HepG2 (cell line): ENCODE results near the gene TLE7. TPM values are rescaled to one million over a fixed set of nuclear protein-coding genes. Genes with fewer than 3 reads are reported as not detected.

ENCODE experiments used
- BRD4 ChIP-seq: sonication (generic); formaldehyde crosslinking; IDR thresholded peaks from 2 replicates; pipeline ENCODE4 v1.4.0; 2020; ENCODE audit warnings: missing genetic modification reagents
- CHD4 ChIP-seq: fragments of 200-600 bp; sonication (generic); IDR thresholded peaks from 2 replicates; pipeline ENCODE4 v1.7.0; 2017; ENCODE audit warnings: mild to moderate bottlenecking, low read length, borderline replicate concordance
- DMAP1 ChIP-seq: IDR thresholded peaks from 2 replicates; pipeline ENCODE4 v1.6.1; 2016
- EHMT2 ChIP-seq: fragments of 200-600 bp; sonication (generic); IDR thresholded peaks from 2 replicates; pipeline ENCODE4 v1.7.0; 2017; ENCODE audit warnings: antibody characterized with exemption, low read depth, low read length, borderline replicate concordance
- ELF1 ChIP-seq: sonication (generic); formaldehyde crosslinking; IDR thresholded peaks from 2 replicates; pipeline ENCODE4 v1.4.0; 2020; ENCODE audit warnings: missing genetic modification reagents
- FOXA3 ChIP-seq: IDR thresholded peaks from 2 replicates; pipeline ENCODE4 v1.6.1; 2016; ENCODE audit warnings: missing genetic modification reagents, missing compliant biosample characterization
- GABPA ChIP-seq, 2 experiments: IDR thresholded peaks; 2 replicates each; pipeline ENCODE4 v1.6.1; 2011 to 2016; ENCODE audit warnings: low read depth in 2 of 2, low read length in 1 of 2, missing biosample characterization in 1 of 2, missing genetic modification characterization in 1 of 2
- GABPB1 ChIP-seq: IDR thresholded peaks from 2 replicates; pipeline ENCODE4 v1.6.1; 2016; ENCODE audit warnings: mild to moderate bottlenecking, missing genetic modification reagents, moderate library complexity, missing compliant biosample characterization
- HIVEP1 ChIP-seq: sonication (generic); formaldehyde crosslinking; IDR thresholded peaks from 2 replicates; pipeline ENCODE4 v1.4.0; 2020; ENCODE audit warnings: mild to moderate bottlenecking, missing genetic modification reagents
- HOXD1 ChIP-seq: sonication (generic); formaldehyde crosslinking; IDR thresholded peaks from 2 replicates; pipeline ENCODE4 v1.5.0; 2020; ENCODE audit warnings: missing genetic modification reagents
- ZBTB3 ChIP-seq: sonication (generic); formaldehyde crosslinking; IDR thresholded peaks from 2 replicates; pipeline ENCODE4 v1.4.0; 2020; ENCODE audit warnings: low read depth, mild to moderate bottlenecking, moderate library complexity, missing genetic modification reagents, borderline replicate concordance
- ZBTB7B ChIP-seq: sonication (generic); formaldehyde crosslinking; IDR thresholded peaks from 2 replicates; pipeline ENCODE4 v1.4.0; 2020; ENCODE audit warnings: missing genetic modification reagents
- ZNF180 ChIP-seq: sonication (generic); formaldehyde crosslinking; IDR thresholded peaks from 2 replicates; pipeline ENCODE4 v1.4.0; 2020; ENCODE audit warnings: low read depth, missing genetic modification reagents, borderline replicate concordance
- ZNF333 ChIP-seq: sonication (generic); formaldehyde crosslinking; IDR thresholded peaks from 2 replicates; pipeline ENCODE4 v1.4.0; 2020; ENCODE audit warnings: mild to moderate bottlenecking, missing genetic modification reagents, borderline replicate concordance
- ZNF441 ChIP-seq: sonication (generic); formaldehyde crosslinking; IDR thresholded peaks from 2 replicates; pipeline ENCODE4 v1.7.0; 2021; ENCODE audit warnings: missing genetic modification reagents, borderline replicate concordance
- ZNF543 ChIP-seq: sonication (generic); formaldehyde crosslinking; IDR thresholded peaks from 2 replicates; pipeline ENCODE4 v1.4.0; 2020; ENCODE audit warnings: mild to moderate bottlenecking, missing genetic modification reagents
- ZNF552 ChIP-seq: sonication (generic); formaldehyde crosslinking; IDR thresholded peaks from 2 replicates; pipeline ENCODE4 v1.9.0; 2022; ENCODE audit warnings: missing genetic modification reagents, mild to moderate bottlenecking, borderline replicate concordance
- ZNF644 ChIP-seq: IDR thresholded peaks from 2 replicates; pipeline ENCODE4 v1.6.1; 2016; ENCODE audit warnings: low read depth
- ZNF652 ChIP-seq: IDR thresholded peaks from 2 replicates; pipeline ENCODE4 v1.6.1; 2016; ENCODE audit warnings: low read depth, borderline replicate concordance
- ZNF7 ChIP-seq: IDR thresholded peaks from 2 replicates; pipeline ENCODE4 v1.6.1; 2016; ENCODE audit warnings: missing biosample characterization, missing genetic modification reagents
- ZNF773 ChIP-seq: sonication (generic); formaldehyde crosslinking; IDR thresholded peaks from 2 replicates; pipeline ENCODE4 v1.4.0; 2020; ENCODE audit warnings: missing genetic modification reagents, borderline replicate concordance
- polyA plus RNA-seq, 8 experiments: library from polyadenylated mRNA; depleted of rRNA in 3 of 8; stranded (reverse) in 7 of 8; unstranded in 1 of 8; fragments of >200 nt; fragmentation: Illumina TruSeq in 4 of 8; extraction: Trizol in 4 of 8; gene quantifications; 2 replicates each; pipeline versions ENCODE4 v1.2.1 to v1.2.3, GENCODE V29; 2011 to 2016; ENCODE audit warnings: low read depth in 4 of 8, missing spikeins in 1 of 8, mixed read lengths in 1 of 8; ENCODE audit not compliant: insufficient read depth in 1 of 8
- total RNA-seq, 5 experiments: library from RNA; depleted of rRNA; stranded (reverse); fragments of >200 nt; fragmentation: Illumina TruSeq; extraction: Trizol; gene quantifications; 2 replicates each; pipeline ENCODE4 v1.2.3, GENCODE V29; 2016; ENCODE audit warnings: low read depth in 1 of 5
- TF ChIP-seq, protein P1 (sequence below): fragments of 450-650 bp; IDR thresholded peaks from 2 replicates; pipeline ENCODE4 v1.6.1; 2017
- TF ChIP-seq, protein P2 (sequence below): sonication (generic); formaldehyde crosslinking; conservative IDR thresholded peaks from 2 replicates; pipeline ENCODE4 v1.4.0; 2020; ENCODE audit warnings: missing genetic modification reagents
- TF ChIP-seq, protein P3 (sequence below): sonication (generic); formaldehyde crosslinking; IDR thresholded peaks from 2 replicates; pipeline ENCODE4 v1.5.1; 2020; ENCODE audit warnings: mild to moderate bottlenecking, missing genetic modification reagents, borderline replicate concordance

The TLE7 gene
- total and polyA plus RNA-seq, 2 of the 13 experiments (the other 11 are each of a cell fraction or from before 2014, with no cell fraction given): not detected

DNA sequence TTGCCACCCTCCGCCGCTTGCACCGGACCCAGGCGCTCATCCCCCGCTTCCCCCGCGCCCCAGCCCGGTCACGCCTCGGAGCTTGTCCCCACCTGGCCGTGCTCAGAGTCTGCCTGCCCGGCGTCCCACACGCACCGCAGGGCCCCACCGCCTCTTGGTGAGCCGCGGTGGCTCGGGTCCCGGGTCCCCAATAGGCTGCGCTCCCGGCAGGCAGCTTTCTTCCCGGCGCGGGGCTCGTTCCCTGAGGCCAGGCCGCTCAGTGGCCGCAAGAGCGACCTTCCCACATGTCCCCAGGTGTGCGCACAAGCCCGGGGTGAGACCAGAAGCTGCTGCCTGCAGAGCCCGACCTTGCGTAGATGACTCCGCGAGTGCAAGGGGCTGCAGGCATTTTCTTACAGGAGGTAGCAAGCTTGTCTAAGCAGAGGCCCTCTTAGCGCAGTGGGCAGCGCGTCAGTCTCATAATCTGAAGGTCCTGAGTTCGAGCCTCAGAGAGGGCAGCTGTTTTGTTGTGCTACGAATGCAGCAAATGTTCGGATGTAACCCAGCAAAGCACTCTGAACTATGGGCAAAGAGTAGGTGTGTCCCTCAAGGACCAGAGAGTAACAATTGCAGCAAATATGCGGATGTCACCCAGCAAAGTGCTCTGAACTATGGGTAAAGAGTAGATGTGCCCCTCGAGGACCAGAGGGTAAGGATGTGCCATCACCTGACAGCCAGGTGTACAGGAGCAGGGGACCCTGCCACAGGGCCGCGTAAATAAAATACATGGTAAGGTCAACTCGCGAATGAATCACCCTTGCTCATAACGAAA is 15.6 kb downstream of the TLE7 start (continued):
- TF ChIP-seq GABPA (IDR thresholded peaks at IDR 0.05; ENCODE audit: low read depth, low read length) (no peak), GABPA (CRISPR knock-in tag; IDR thresholded peaks at IDR 0.05; ENCODE audit: low read depth) (peak; percentile 54; the same call in 1 of the 2 replicates), EHMT2 (0 out of 2 replicates have a peak, but pooled peaks have one; percentile 14), HIVEP1 (CRISPR knock-in tag) (peak; percentile 81), ZNF773 (CRISPR knock-in tag) (0 out of 2 replicates have a peak, but pooled peaks have one; percentile 24), ZBTB7B (CRISPR knock-in tag) (peak; percentile 88), ELF1 (CRISPR knock-in tag) (peak; percentile 81), ZNF333 (CRISPR knock-in tag) (0 out of 2 replicates have a peak, but pooled peaks have one; percentile 82), ZNF543 (CRISPR knock-in tag) (peak; percentile 98), GABPB1 (CRISPR knock-in tag) (peak; percentile 74), ZNF7 (CRISPR knock-in tag) (no peak; the same call in none of the 2 replicates), CHD4 (no peak), HOXD1 (CRISPR knock-in tag) (no peak; the same call in none of the 2 replicates), DMAP1 (peak; percentile 72; the same call in 1 of the 2 replicates), ZNF652 (CRISPR knock-in tag) (peak; percentile 75), BRD4 (peak; percentile 42; the same call in 1 of the 2 replicates), ZNF644 (CRISPR knock-in tag) (peak; percentile 9; the same call in 1 of the 2 replicates), ZNF552 (CRISPR knock-in tag) (peak; percentile 85; the same call in 1 of the 2 replicates), ZBTB3 (0 out of 2 replicates have a peak, but pooled peaks have one; percentile 88), FOXA3 (CRISPR knock-in tag) (peak; percentile 80), ZNF441 (CRISPR knock-in tag) (peak; percentile 70), ZNF180 (peak; percentile 95; the same call in 1 of the 2 replicates)
- TF ChIP-seq, protein P1, sequence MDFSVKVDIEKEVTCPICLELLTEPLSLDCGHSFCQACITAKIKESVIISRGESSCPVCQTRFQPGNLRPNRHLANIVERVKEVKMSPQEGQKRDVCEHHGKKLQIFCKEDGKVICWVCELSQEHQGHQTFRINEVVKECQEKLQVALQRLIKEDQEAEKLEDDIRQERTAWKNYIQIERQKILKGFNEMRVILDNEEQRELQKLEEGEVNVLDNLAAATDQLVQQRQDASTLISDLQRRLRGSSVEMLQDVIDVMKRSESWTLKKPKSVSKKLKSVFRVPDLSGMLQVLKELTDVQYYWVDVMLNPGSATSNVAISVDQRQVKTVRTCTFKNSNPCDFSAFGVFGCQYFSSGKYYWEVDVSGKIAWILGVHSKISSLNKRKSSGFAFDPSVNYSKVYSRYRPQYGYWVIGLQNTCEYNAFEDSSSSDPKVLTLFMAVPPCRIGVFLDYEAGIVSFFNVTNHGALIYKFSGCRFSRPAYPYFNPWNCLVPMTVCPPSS: no peak
- TF ChIP-seq, protein P2, sequence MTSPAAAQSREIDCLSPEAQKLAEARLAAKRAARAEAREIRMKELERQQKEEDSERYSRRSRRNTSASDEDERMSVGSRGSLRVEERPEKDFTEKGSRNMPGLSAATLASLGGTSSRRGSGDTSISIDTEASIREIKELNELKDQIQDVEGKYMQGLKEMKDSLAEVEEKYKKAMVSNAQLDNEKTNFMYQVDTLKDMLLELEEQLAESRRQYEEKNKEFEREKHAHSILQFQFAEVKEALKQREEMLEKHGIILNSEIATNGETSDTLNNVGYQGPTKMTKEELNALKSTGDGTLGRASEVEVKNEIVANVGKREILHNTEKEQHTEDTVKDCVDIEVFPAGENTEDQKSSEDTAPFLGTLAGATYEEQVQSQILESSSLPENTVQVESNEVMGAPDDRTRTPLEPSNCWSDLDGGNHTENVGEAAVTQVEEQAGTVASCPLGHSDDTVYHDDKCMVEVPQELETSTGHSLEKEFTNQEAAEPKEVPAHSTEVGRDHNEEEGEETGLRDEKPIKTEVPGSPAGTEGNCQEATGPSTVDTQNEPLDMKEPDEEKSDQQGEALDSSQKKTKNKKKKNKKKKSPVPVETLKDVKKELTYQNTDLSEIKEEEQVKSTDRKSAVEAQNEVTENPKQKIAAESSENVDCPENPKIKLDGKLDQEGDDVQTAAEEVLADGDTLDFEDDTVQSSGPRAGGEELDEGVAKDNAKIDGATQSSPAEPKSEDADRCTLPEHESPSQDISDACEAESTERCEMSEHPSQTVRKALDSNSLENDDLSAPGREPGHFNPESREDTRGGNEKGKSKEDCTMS (CRISPR knock-in tag): 0 out of 2 replicates have a peak, but pooled peaks have one; percentile 53
- TF ChIP-seq, protein P3, sequence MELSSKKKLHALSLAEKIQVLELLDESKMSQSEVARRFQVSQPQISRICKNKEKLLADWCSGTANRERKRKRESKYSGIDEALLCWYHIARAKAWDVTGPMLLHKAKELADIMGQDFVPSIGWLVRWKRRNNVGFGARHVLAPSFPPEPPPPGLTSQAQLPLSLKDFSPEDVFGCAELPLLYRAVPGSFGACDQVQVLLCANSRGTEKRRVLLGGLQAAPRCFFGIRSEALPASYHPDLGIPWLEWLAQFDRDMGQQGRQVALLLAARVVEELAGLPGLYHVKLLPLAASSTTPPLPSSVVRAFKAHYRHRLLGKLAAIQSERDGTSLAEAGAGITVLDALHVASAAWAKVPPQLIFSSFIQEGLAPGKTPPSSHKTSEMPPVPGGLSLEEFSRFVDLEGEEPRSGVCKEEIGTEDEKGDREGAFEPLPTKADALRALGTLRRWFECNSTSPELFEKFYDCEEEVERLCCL (CRISPR knock-in tag): peak; percentile 71; the same call in 1 of the 2 replicates
